C4-2B (cell line): ENCODE results near the gene LDLRAD2.
"Not testable (repeated sequence)": the region's sequence is repeated elsewhere in the genome, so short reads cannot be mapped to it uniquely, and the experiment has no call there.

Experiments used
- ZFX ChIP-seq: fragments of 450-650 bp; IDR thresholded peaks from 2 replicates; pipeline ENCODE4 v1.6.1; 2017
- TF ChIP-seq, protein P1 (sequence below): fragments of 450-650 bp; conservative IDR thresholded peaks from 2 replicates; pipeline ENCODE4 v1.5.1; 2017; ENCODE audit warnings: mild to moderate bottlenecking

DNA sequence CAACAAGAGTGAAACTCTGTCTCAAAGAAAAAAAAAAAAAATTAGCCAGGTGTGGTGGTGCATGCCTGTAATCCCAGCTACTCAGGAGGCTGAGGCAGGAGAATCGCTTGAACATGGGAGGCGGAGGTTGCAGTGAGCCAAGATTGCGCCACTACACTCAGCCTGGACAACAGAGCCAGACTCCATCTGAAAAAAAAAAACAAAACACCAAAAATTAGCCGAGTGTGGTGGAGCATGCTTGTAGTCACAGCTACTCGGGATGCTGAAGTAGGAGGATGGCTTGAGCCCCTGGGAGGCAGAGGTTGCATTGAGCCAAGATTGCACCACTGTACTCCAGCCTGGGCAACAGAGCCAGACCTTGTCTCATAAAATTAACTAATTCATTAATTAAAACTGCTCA is 35.1 kb upstream of the LDLRAD2 start:
- TF ChIP-seq, protein P1, sequence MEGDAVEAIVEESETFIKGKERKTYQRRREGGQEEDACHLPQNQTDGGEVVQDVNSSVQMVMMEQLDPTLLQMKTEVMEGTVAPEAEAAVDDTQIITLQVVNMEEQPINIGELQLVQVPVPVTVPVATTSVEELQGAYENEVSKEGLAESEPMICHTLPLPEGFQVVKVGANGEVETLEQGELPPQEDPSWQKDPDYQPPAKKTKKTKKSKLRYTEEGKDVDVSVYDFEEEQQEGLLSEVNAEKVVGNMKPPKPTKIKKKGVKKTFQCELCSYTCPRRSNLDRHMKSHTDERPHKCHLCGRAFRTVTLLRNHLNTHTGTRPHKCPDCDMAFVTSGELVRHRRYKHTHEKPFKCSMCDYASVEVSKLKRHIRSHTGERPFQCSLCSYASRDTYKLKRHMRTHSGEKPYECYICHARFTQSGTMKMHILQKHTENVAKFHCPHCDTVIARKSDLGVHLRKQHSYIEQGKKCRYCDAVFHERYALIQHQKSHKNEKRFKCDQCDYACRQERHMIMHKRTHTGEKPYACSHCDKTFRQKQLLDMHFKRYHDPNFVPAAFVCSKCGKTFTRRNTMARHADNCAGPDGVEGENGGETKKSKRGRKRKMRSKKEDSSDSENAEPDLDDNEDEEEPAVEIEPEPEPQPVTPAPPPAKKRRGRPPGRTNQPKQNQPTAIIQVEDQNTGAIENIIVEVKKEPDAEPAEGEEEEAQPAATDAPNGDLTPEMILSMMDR = not testable (repeated sequence)
- TF ChIP-seq ZFX = not testable (repeated sequence)
